GM19351 (cell line): Measurements from ENCODE around the gene TMEM74B.
"Not testable (repeated sequence)": the region's sequence is repeated elsewhere in the genome, so short reads cannot be mapped to it uniquely, and the experiment has no call there.

Experiments used
- ATAC-seq: cut with Tn5 transposase; IDR thresholded peaks from one replicate; pipeline ENCODE4 v1.9.1; 2021; ENCODE audit warnings: mild to moderate bottlenecking, moderate library complexity; ENCODE audit not compliant: unreplicated experiment

Gene TMEM74B

DNA sequence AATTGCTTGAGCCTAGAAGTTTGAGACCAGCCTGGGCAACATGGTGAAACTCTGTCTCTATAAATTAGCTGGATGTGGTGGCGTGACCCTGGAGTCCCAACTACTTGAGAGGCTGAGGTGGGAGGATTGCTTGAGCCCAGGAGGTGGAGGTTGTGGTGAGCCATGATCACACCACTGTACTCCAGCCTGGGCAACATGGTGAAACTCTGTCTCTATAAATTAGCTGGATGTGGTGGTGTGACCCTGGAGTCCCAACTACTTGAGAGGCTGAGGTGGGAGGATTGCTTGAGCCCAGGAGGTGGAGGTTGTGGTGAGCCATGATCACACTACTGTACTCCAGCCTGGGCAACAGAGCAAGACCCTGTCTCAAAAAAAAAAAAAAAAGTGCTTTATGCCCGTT lies 35.0 kb downstream of the TMEM74B start:
- not testable (repeated sequence) for ATAC-seq

GRCh38 chr20:1146957-1147356 lies 37.8 kb downstream of the TMEM74B start:
- no peak for ATAC-seq

GRCh38 chr20:1144401-1145172 lies 40.2 kb downstream of the TMEM74B start:
- ATAC-seq, result no peak

DNA sequence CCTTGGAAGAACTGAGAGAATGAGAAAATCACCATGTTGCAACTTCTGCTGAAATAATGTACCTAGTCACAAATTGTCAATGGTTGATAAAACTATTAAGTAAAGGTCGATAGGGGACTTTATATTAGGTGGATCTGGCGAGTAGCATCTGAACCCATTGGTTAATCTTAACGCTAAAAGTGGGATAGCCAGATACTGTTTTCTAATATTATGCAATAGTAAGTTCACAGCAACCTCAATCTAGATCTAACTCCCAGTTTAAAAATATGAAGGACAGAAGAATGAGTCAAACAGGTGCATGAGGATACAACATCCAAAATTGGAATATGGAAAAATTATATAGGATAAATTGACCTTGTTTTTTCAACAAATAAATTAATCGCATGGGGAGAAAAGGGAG lies 47.5 kb downstream of the TMEM74B start:
- ATAC-seq, result no peak

- no peak for ATAC-seq
Measured at GRCh38 chr20:1134836-1135235, 49.9 kb downstream of the TMEM74B start.

GRCh38 chr20:1134355-1134754 lies 50.4 kb downstream of the TMEM74B start:
- ATAC-seq, result no peak

- no peak for ATAC-seq
Measured at GRCh38 chr20:1131354-1131753, 53.4 kb downstream of the TMEM74B start.

- peak; percentile 50 for ATAC-seq
Measured at GRCh38 chr20:1130847-1131246, 53.9 kb downstream of the TMEM74B start.
